HG03097 (cell line): ENCODE results near the gene NUDT8.

Source experiments
- ATAC-seq: cut with Tn5 transposase; IDR thresholded peaks from one replicate; pipeline ENCODE4 v1.9.1; 2021; ENCODE audit not compliant: unreplicated experiment, low FRiP score

Gene NUDT8

GRCh38 chr11:67629386-67630227 is at the start of gene NUDT8:
Gene NUDT8 (minus strand): TSS chr11:67629937. CDS start chr11:67629911, 26 bp downstream.
- ATAC-seq, result peak; percentile 39

GRCh38 chr11:67675058-67675747 is 45.5 kb upstream of the NUDT8 start:
- ATAC-seq, result no peak

DNA sequence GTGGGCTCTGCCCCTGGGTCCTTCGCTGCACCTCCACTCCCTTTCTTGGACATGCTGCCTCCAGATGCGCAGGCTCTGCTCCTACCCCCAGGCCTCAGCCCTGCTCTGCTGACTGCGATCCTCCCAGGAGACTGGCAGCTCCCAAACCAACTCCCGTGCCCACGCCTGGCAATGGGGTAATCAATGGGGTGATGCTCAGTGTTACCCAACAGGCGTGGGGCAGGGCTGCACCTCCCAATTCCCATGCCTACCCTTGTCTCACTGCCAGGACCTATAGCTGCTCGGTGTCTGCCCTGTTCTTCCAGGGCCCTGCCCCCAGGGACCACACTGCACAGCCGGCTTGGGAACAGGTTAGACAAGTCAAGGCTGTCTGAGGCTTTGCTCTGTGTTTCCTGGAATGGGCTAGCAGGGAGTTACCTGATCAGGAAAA is 44.7 kb upstream of the NUDT8 start, which contains the start of gene ALDH3B2:
Gene ALDH3B2, minus strand, starts transcription at position 182 of the 430 bp plus-strand sequence. CDS start 7,688 bp downstream, outside the sequence.
- no peak for ATAC-seq

GRCh38 chr11:67673902-67674301 is 44.2 kb upstream of the NUDT8 start:
- no peak for ATAC-seq

DNA sequence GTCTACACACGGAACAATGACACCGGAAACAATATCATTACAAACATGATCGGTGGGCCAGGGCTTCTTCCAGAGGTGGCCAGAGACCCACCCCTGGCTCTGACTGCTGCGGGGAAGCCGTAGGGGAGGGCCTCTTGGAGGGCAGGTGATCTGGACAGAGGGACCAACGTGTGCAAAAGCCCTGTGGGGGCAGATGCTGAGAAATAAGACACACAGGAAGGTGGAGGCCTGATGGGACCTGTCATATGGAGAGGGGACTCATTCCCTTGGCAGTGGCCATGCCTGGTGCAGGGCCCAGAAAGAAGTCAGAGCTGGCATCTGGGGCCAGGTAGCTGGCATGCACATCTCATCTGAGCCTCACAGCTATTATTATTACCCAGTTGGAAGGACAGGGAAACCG is 43.6 kb upstream of the NUDT8 start:
- no peak for ATAC-seq

DNA sequence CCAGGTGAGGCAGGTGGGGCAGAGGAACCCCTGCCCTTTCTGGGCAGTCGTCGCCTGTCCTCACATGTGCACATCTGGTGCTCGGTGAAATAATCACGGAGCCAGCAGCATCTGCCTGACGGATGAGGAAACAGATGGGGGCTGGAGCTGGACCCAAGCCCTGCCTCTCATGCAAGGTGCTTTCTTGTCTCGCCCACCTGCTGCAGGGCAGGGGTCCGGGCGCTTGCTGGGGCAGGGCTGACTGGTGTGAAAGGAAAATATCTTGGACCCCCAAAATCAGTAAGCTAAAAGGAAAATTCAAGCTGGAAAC is 41.4 kb upstream of the NUDT8 start:
- ATAC-seq, result no peak

GRCh38 chr11:67670316-67671210 is 40.8 kb upstream of the NUDT8 start:
- ATAC-seq, result no peak

GRCh38 chr11:67668192-67668551 is 38.4 kb upstream of the NUDT8 start:
- ATAC-seq, result no peak

DNA sequence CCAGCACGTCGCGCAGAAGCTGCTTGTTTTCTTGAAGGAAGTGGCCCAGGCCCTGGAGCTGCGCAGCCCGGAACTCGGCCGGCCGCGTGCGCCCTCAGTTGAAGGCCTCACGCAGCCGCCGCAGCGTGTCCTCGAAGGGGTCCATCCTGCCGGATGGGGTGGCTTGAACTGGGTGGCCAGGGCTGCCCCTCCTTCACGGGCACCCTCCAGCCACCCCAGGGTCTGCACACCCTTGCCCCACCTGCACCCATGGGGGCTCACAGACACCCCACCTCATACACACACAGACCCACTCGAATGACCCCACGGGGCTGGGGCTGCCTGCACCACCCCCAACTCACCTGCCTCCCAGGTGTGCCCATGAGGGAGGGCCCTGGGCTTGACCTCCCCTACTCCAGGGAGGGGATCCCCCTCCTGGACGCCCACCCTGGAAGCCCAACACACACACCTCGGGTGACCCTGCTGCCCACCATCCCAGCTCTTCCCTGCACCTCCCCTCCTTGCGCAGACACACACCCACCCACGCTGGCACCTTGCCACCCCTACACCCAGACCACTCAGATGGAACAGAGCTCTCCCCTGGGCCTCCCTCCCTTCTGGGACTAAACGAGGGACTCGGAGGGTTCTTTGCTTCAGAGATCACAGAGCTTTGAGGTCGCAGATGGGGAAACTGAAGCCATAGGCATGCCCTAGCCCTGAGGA is 37.9 kb upstream of the NUDT8 start:
- no peak for ATAC-seq

GRCh38 chr11:67666676-67667489 is 37.1 kb upstream of the NUDT8 start:
- no peak for ATAC-seq

DNA sequence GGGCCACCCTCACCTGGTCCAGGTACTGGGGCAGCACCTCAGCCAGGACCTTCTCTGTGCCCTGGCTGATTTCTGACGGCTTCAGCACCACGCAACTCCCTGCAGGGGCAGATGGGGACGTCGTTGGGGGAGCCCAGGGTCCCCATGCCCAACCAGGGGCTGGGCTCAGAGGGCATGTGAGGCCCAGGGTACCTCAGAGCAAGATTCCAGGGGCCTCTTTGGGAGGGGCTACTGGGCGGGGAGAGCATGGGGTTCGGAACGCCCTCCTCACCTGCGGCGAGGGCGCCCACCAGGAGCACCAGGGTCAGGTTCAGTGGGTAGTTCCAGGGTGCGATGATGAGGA is 36.5 kb upstream of the NUDT8 start:
- ATAC-seq, result no peak

DNA sequence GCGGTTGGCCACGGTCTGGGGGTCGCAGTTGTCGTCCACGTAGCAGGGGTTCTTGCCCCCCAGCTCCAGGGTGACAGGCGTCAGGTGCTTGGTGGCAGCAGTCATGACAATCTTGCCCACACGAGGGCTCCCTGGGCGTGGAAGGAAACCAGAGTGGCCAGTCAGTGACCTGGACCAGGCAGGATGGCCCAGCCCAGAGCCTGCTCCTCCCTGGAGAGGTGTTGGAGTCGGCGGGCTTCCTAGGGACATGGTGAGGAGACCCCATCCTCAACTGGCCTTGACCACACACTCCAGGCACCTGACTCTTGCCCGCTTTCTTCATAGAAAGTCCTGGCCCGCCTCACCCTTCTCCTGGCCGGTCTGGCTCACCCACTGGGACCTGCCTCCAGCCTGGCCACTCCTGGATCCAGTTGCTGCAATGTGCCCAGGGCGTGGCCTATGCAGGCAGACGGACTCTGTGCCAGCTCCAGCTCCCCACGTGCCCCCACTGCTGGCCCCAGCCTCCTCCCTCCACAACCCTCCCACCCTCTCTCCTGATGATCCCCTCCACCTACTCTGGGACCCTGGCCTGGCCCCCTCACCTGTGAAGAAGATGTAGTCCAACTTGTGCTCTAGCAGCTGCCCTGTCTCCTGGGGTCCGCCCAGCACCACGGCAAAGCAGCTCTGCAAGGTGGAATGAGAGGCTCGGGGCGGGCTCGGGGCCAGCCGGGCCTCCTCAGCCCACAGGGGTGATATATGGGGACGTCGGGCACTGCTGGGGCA is 36.0 kb upstream of the NUDT8 start:
- ATAC-seq, result no peak

- no peak for ATAC-seq
Observed at GRCh38 chr11:67664696-67665540, 35.2 kb upstream of the NUDT8 start.

- ATAC-seq, result no peak
Observed at GRCh38 chr11:67664213-67664585, 34.5 kb upstream of the NUDT8 start.

- ATAC-seq, result no peak
Observed at GRCh38 chr11:67663532-67664212, 33.9 kb upstream of the NUDT8 start.

DNA sequence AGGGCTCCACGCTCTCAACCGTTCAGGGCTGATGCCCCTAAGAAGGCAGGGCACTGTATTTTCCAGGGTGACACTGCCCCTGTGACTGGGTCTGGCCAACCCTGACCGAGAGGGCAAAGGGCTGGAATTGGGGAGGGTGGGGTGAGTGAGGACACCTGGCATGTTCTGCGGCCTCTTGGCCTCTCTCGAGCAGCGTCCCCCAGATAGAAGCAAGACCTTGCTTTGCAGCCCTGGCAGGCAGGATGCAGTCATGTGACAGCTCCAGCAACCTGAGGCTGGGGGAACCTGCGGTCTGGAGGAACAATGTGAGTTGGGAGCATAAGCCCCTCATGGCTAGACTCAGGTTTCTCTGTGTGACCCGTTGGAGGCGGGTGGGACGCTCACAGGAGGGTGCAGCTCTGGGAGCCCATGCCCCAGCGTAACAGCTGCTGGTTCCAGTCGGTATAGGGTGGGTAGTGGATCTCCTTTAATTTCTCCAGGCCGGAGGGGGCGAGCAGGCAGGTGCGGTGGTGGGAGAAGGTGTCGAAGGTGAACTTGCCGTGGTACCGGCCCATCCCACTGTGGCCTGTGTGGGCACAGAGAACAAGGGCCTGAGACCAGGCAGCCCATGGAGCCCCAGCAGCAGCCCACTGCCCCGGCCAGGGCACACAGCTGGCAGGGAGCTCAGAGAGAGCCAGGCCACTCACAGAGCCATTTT is 33.2 kb upstream of the NUDT8 start:
- no peak for ATAC-seq
